ENCODE data around the gene DRD4.

The DRD4 gene
- long read RNA-seq, donor 1, result 0 reads
- long read RNA-seq, donor 2, partial matches to known transcripts, result 0 of 2 reads
- long read RNA-seq, donor 2, other reads (novel, unspliced or antisense), result 0 of 2 reads
- long read RNA-seq, donor 3, partial matches to known transcripts, result 0 of 1 reads
- long read RNA-seq, donor 3, other reads (novel, unspliced or antisense), result 0 of 1 reads
- long read RNA-seq, donor 4, partial matches to known transcripts, result 0 of 4 reads
- long read RNA-seq, donor 4, other reads (novel, unspliced or antisense), result 0 of 4 reads
- long read RNA-seq, donor 5, transcript DRD4-201 (4 exons, 1,375 nt), result major isoform, 5 of 5 reads
- long read RNA-seq, donor 5, partial matches to known transcripts, result 0 of 5 reads
- long read RNA-seq, donor 5, other reads (novel, unspliced or antisense), result 0 of 5 reads
- long read RNA-seq, donor 6, transcript DRD4-201 (4 exons, 1,375 nt), result major isoform, 5 of 5 reads
- long read RNA-seq, donor 6, partial matches to known transcripts, result 0 of 5 reads
- long read RNA-seq, donor 6, other reads (novel, unspliced or antisense), result 0 of 5 reads
- long read RNA-seq, donor 7, partial matches to known transcripts, result 0 of 2 reads
- long read RNA-seq, donor 7, other reads (novel, unspliced or antisense), result 0 of 2 reads
- long read RNA-seq, donor 8, partial matches to known transcripts, result 0 of 2 reads
- long read RNA-seq, donor 8, other reads (novel, unspliced or antisense), result 0 of 2 reads

DNA sequence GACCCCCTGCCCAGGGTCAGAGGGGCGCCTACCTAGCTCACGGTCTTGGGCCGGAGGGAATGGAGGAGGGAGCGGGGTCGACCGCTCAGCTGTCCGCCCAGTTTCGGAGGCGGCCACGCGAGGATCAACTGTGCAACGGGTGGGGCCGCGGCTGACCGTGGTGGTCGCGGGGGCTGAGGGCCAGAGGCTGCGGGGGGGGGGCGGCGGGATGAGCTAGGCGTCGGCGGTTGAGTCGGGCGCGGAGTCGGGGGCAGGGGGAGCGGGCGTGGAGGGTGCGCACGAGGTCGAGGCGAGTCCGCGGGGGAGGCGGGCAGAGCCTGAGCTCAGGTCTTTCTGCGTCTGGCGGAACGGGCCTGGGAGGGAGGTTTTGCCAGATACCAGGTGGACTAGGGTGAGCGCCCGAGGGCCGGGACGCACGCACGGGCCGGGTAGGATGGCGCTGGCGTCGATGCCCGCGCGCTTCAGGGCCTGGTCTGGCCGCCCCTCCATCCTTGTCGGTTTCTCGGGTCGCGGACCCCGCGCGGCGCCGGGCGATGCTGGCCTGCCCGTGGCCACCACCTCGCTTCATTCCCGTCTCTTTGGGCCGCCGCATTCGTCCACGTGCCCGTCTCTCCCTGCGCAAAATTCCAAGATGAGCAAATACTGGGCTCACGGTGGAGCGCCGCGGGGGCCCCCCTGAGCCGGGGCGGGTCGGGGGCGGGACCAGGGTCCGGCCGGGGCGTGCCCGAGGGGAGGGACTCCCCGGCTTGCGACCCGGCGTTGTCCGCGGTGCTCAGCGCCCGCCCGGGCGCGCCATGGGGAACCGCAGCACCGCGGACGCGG lies at the start of gene DRD4:
Gene DRD4 (plus strand): TSS at position 759 of the 822 bp plus-strand sequence. CDS start 36 bp downstream, at position 795.
- DNase-seq, result peak; percentile 59

DNA sequence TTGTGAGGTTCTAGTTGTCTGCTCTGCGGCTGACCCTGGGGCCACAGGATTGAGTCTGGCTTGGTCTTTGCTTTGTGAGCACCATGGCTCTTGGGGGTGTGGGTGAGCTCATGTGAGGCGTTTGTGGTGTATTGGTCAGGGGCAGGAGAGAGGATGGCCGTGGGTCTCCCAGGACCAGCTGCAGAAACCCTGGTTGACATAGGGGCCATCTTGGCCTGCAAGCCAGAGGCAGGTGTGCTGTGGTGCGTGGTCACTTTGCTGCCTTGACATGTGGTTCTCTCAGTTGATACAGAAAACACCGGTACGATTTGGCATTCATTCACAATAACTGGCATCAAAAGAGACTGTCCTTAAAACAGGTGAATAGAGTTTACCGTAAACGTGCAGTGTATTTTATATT lies 49.5 kb upstream of the DRD4 start:
- DNase-seq, result no peak

- DNase-seq, result no peak
Measured at GRCh38 chr11:587978-588380, 49.1 kb upstream of the DRD4 start.

GRCh38 chr11:589798-590197 lies 47.3 kb upstream of the DRD4 start:
- no peak for DNase-seq

GRCh38 chr11:590997-591396 lies 46.1 kb upstream of the DRD4 start:
- DNase-seq, result no peak

- no peak for DNase-seq
Measured at GRCh38 chr11:592501-592900, 44.6 kb upstream of the DRD4 start.

DNA sequence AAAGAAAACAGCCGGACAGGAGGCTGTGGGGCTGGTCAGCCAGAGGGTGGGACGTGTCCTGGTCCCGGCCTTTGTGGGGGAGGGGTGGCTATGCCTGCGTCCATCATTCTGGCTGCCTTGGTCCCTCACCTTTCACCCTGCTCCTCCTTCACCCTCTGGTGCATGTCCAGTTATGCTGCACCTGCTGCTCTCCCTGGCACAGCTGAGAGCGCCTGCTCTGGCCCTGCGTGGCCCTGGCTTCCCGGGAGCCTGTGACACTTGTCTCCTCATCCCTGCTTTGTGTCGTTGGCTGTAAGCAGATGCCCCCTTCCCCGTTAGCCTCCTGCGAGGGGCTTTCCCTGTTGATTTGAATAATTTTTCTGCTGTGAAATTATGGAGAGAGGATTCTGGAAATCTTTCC lies 44.2 kb upstream of the DRD4 start:
- DNase-seq, result no peak

DNA sequence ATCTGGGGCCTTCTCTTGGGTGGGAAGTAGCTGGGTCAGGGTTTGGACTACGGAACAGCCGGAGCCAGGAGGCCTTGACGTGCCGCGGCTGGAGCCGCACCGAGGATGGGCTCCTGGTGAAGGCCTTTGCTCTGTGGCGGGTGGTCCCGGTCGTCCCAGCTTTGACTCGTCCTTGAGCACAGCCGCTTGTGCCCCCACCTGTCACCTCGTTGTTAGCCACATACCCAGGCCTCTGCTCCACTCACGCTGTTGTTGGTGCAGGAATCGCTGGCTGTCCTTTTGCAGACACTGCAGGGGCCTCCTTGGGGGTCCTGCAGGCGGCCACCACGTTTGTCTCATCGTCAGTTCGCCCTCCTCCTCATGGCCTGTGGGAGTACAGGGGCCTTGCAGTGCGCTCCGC lies 43.7 kb upstream of the DRD4 start:
- DNase-seq, result no peak

DNA sequence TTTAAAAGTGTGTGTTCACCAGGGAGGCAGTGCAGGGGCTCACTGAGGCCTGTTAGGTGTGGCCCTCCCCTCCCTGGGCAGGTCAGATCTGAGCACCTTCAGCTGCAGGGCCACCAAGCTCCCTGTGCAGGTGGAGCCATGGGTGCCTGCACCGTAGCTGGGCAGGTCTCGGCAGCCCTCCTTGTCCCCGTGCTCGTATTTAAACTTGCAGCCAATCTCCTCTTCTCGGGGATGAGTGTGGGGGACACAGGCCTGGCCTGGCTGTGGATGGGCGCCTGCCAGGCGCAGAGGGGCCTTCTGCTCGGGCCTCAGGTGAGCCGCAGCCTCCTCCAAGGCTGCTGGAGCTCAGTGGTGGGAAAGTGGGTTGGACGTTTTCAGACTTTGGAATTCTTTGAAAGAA lies 41.7 kb upstream of the DRD4 start:
- no peak for DNase-seq

- DNase-seq, result no peak
Measured at GRCh38 chr11:596374-596773, 40.7 kb upstream of the DRD4 start.

DNA sequence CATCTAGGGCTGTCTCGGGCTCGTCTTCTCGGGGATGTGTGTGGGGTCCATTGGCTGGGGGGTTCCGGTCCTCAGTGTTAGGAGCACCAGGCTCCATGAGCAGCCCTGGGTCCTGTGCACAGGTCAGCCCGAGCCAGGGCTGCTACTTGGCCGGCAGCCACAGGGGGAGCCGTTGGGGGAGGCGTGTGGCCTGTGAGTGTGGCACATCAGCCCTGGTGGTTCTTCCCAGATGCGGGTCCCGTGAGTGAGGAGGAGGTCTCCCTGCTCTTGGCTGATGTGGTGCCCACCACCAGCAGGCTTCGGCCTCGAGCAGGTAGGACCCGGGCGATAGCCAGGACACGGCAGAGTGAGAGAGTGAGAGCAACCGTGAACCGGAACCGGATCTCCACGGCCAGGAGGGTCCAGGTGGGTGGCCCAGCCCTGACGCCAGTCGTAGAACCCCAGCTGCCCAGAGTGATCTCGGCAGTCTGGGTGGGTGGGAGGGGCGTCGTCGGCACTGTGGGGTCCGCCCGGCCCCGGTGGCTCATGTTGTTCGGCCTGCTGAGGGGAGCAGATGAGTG lies 39.8 kb upstream of the DRD4 start:
- no peak for DNase-seq

GRCh38 chr11:598005-598680 lies 38.9 kb upstream of the DRD4 start:
- DNase-seq, result no peak

- DNase-seq, result no peak
Measured at GRCh38 chr11:601573-602245, 35.4 kb upstream of the DRD4 start.

- DNase-seq, result no peak
Measured at GRCh38 chr11:603154-603553, 33.9 kb upstream of the DRD4 start.

DNA sequence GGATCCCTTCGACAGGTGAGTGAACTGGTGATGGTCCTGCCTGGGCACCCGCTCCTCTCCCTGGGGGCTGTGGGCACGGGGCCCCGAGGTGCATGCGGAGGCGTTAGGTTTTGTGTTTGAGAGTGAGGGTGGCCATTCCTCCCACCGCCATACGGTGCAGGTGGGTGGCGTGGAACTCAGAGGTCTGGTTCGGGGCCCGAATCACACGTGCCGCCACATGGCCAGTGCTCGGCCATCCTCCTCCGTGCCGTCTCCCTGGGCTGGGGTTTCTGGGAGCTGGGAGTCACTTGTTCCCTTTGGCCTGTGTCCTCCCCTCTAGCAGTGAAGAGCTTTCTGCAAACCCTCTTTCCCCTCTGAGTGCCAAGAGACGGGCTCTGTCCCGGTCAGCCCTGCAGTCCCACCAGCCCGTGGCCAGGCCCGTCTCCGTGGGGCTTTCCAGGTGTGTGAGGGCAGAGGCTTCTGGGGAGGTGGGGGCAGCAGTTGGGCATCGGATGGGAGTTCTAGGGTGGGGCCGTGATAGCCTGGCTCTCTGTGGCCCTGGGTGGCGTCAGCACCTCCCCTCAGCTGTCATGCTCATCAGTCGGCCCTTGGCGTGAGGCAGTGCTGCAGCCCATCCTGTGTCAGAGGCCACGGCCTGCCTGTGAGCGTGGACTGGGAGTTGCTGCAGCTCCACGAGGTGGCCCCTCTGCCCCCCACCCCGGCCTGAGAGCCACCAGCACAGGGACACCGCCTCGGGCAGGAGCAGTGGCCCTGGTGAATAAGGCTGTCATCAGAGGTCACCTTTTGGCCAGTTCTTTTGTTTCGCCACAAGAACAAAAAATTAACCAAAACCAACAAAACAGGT lies 31.6 kb upstream of the DRD4 start:
- DNase-seq, result no peak

DNA sequence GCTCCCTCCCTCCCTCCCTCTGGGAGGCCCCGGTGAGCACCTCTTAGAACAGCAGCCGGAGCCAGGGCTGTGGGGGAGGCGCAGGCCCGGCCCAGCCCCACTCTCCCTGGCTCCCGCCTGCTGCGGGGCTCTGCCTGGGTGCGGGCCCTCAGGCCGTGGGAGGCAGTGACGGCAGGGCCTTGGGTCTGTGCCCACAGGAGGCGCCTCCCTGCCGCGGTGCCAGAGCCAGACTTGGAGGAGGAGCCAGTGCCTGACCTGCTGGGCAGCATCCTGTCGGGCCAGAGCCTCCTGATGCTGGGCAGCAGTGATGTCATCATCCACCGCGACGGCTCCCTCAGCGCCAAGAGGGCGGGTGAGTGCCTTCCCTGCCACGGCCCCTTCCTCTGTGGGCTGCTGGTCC lies 30.8 kb upstream of the DRD4 start:
- no peak for DNase-seq

- no peak for DNase-seq
Measured at GRCh38 chr11:607020-607780, 29.9 kb upstream of the DRD4 start.

DNA sequence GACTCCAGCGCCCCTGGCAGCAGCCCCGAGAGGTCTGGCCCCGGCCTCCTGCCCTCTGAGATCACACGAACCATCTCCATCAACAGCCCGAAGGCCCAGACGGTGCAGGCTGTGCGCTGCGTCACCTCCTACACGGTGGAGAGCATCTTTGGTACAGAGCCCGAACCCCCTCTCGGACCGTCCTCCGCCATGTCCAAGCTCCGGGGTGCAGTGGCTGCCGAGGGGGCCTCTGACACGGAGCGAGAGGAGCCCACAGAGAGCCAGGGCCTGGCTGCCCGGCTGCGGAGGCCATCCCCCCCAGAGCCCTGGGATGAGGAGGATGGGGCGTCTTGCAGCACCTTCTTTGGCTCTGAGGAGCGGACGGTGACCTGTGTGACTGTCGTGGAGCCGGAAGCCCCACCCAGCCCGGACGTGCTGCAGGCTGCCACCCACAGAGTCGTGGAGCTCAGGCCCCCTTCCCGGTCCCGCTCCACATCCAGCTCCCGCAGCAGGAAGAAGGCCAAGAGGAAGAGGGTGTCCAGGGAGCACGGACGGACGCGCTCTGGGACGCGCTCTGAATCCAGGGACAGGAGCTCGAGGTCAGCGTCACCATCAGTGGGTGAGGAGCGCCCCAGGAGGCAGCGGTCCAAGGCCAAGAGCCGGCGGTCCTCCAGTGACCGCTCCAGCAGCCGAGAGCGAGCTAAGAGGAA lies 29.0 kb upstream of the DRD4 start:
- no peak for DNase-seq

- no peak for DNase-seq
Measured at GRCh38 chr11:608791-609251, 28.2 kb upstream of the DRD4 start.
